HG02943 (cell line): ENCODE data around the gene IMMT.

Experiments
- ATAC-seq: cut with Tn5 transposase; IDR thresholded peaks from one replicate; pipeline ENCODE4 v1.9.1; 2021; ENCODE audit warnings: mild to moderate bottlenecking, low read depth, moderate library complexity; ENCODE audit not compliant: unreplicated experiment

IMMT gene

DNA sequence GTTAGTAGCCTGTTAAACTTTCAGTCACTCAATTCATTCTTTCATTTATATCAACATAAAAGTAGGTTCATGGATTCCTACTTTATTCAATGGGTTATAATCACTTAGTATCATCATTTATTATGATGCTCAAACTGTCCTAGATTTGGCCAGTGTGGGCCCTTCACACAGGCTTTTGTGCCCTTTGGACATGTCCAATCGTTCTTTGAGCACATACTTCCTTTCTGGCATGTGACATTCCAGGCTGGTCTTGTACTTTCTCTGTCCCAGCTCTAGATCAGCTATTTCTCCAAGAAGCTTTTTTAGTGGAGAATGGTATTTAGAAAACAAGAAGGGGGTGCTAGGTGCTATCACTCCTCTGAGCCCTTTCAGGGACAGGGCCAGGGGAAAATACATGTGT lies 101.0 kb downstream of the IMMT start:
- no peak for ATAC-seq
